Transverse colon (tissue), 4 donors: ENCODE results near the gene ANKS3. TPM values are rescaled to one million over a fixed set of nuclear protein-coding genes. Genes with fewer than 3 reads are reported as not detected.
A peak's percentile ranks its signal among the peaks of the same experiment; 100 is the strongest.

Source experiments
- DNase-seq: peaks from one replicate; pipeline ENCODE4 v3.0.0-alpha.2; 2019
- H3K27ac ChIP-seq, 4 donors: fragments of 200-600 bp; sonication (generic); 2 replicates each; pipeline ENCODE4 v1.5.1; 2016 to 2018; ENCODE audit warnings: inconsistent platforms in 4 of 4
- H3K27me3 ChIP-seq: fragments of 200-600 bp; sonication (generic); 2 replicates; pipeline ENCODE4 v1.5.1; 2017; ENCODE audit warnings: inconsistent platforms
- H3K36me3 ChIP-seq, 4 donors: fragments of 200-600 bp; sonication (generic); 2 replicates each; pipeline ENCODE4 v1.5.1; 2017 to 2019; ENCODE audit warnings: inconsistent platforms in 4 of 4
- H3K4me1 ChIP-seq, 4 donors: fragments of 200-600 bp; sonication (generic); 2 replicates each; pipeline ENCODE4 v1.5.1; 2017 to 2020; ENCODE audit warnings: inconsistent platforms in 4 of 4
- H3K4me3 ChIP-seq, 4 donors: fragments of 200-600 bp; sonication (generic); 1 replicate in 1 of 4; 2 replicates in 3 of 4; pipeline versions ENCODE4 v1.5.1 to v1.6.1; 2017 to 2019; ENCODE audit warnings: inconsistent platforms in 4 of 4
- H3K9me3 ChIP-seq, 2 donors: fragments of 200-600 bp; sonication (generic); 2 replicates each; pipeline ENCODE4 v1.5.1; 2017 to 2019; ENCODE audit warnings: inconsistent platforms in 2 of 2
- EP300 ChIP-seq: sonication (generic); formaldehyde crosslinking; IDR thresholded peaks from one replicate; pipeline ENCODE4 v1.6.1; 2017; ENCODE audit warnings: antibody characterized with exemption, low read depth
- POLR2A ChIP-seq: fragments of 450-650 bp; IDR thresholded peaks from one replicate; pipeline ENCODE4 v1.6.1; 2016; ENCODE audit warnings: antibody characterized with exemption, mild to moderate bottlenecking, moderate library complexity
- POLR2AphosphoS5 ChIP-seq, 3 donors: sonication (generic); formaldehyde crosslinking; IDR thresholded peaks; one replicate each; pipeline ENCODE4 v1.6.1; 2016; ENCODE audit warnings: antibody characterized with exemption in 3 of 3
- WGBS, 2 donors: methylation state at CpG; one replicate each; pipeline ENCODE4 v1.1.5; 2018; ENCODE audit warnings: low coverage in 1 of 2; 5-methylcytosine and 5-hydroxymethylcytosine counted together
- in situ Hi-C, 4 donors: fragments of 200-750 bp; cut with MboI; loops; one replicate each; pipeline versions ENCODE4 v1.15.0 to v1.15.1; 2017; ENCODE audit warnings: low sequenced_read_pairs in 3 of 4, low pct_ligation_motif_present in 1 of 4, low pct_unique_long_range_greater_than_20kb in 1 of 4
- intact Hi-C: fragments of 100-400 bp; cut with DNase I; formaldehyde crosslinking; loops from one replicate; pipeline ENCODE4 v1.15.1; 2023; ENCODE audit warnings: low total_unique reads
- total RNA-seq, 4 donors: library from RNA; depleted of rRNA; stranded (reverse); fragments of >200 nt; gene quantifications; one replicate each; pipeline ENCODE4 v1.1.0, GENCODE V29; 2016
- TF ChIP-seq, protein P1 (sequence below), 5 experiments: fragments of 200-600 bp in 3 of 5; fragments of 450-650 bp in 2 of 5; sonication (generic) in 3 of 5; IDR thresholded peaks; 1 replicate in 2 of 5; 2 replicates in 3 of 5; pipeline ENCODE4 v1.5.1; 2016 to 2017; ENCODE audit warnings: antibody characterized with exemption in 5 of 5, inconsistent platforms in 3 of 5, mild to moderate bottlenecking in 2 of 5, moderate library complexity in 1 of 5

The ANKS3 gene
- total RNA-seq, 4 donors from 2014 or later, result 14.9 to 38.4 (median 25.0) TPM

DNA sequence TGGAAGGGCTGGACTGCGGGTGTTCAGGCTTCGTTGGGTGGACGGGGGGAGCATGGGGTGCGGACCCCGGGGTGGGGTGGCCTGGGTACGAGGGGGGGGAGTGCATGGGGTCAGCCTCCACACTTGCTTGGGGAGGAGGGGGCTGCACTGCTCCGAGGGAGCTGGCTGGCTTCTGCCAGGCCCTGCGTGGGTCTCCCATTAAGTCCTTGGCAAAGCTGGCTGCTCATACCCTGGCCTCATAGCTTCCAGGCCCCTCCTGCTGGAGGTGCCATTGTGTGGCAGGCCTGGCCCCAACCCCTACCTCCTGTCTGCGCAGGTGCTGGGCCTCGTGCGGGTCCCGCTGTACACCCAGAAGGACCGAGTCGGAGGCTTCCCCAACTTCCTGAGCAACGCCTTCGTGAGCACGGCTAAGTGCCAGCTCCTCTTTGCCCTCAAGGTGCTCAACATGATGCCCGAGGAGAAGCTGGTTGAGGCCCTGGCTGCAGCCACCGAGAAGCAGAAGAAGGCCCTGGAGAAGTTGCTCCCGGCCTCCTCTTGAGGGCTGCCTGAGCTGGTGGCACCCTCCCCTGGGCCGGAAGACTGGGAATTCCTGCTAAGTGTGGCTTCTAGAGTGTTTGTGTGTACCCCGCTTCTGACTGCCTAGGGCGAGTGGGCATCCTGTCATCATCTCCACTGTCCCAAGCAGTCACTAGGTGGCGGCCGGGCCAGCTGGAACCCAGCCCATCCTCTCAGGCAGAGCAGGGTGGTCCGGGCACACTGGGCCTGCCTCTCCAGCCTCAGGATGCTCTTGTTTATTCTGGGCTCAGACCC, 39.2 kb downstream of the ANKS3 start:
- peaks cover 15 to 25% (median 21%) of the 10 kb centered on the region in 4 donors for H3K4me1 ChIP-seq
- peak overlapping the region; percentile 51 to 91 (median 82) for H3K4me3 ChIP-seq
- H3K27me3 ChIP-seq, result no peaks in the 10 kb centered on the region
- intact Hi-C loops (no loop called here), in situ Hi-C loops (no loop called here)
- H3K9me3 ChIP-seq, result no peaks in the 10 kb centered on the region
- H3K27ac ChIP-seq, result peak overlapping the region; percentile 90 to 97 (median 93)
- 54% methylated on average over 22 of the region's 26 CpGs; no CpG with 5 or more reads in 1 of the 2 donors for WGBS, 2 donors
- H3K36me3 ChIP-seq, result no peaks in the 10 kb centered on the region
- no peak for DNase-seq
- TF ChIP-seq EP300 (no peak), POLR2AphosphoS5 (IDR thresholded peaks at IDR 0.05) (no peak), POLR2A (no peak)
- TF ChIP-seq, protein P1, sequence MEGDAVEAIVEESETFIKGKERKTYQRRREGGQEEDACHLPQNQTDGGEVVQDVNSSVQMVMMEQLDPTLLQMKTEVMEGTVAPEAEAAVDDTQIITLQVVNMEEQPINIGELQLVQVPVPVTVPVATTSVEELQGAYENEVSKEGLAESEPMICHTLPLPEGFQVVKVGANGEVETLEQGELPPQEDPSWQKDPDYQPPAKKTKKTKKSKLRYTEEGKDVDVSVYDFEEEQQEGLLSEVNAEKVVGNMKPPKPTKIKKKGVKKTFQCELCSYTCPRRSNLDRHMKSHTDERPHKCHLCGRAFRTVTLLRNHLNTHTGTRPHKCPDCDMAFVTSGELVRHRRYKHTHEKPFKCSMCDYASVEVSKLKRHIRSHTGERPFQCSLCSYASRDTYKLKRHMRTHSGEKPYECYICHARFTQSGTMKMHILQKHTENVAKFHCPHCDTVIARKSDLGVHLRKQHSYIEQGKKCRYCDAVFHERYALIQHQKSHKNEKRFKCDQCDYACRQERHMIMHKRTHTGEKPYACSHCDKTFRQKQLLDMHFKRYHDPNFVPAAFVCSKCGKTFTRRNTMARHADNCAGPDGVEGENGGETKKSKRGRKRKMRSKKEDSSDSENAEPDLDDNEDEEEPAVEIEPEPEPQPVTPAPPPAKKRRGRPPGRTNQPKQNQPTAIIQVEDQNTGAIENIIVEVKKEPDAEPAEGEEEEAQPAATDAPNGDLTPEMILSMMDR (IDR thresholded peaks at IDR 0.05), result no peak

DNA sequence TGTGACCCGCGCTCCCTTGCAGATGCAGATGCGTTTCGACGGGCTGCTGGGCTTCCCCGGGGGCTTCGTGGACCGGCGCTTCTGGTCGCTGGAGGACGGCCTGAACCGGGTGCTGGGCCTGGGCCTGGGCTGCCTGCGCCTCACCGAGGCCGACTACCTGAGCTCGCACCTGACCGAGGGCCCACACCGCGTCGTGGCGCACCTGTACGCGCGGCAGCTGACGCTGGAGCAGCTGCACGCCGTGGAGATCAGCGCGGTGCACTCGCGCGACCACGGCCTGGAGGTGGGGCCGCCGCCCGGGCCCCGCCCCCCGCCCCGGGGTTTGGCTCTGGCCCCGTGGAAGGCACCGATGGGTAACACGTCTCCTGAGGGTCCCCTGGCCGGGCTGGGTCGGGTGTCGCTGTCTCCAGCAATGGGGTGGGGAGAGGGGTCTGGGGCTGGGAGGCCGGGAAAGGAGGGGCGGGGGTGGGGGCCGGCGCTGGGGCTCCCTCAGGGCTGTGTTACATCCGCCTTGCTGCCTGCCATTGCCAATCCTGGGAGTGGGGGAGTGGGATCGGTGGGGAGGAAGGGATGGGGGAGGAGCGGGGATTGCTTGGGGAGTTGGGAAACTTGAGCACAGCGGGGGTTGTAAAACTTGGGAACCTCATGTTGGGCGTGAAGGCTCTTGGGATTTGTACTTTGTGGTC, 40.0 kb downstream of the ANKS3 start:
- peak overlapping the region; percentile 90 to 97 (median 93) for H3K27ac ChIP-seq
- in situ Hi-C loops, result no loop called here
- 5% methylated on average over 15 of the region's 54 CpGs; no CpG with 5 or more reads in 1 of the 2 donors for WGBS, 2 donors
- H3K36me3 ChIP-seq, result no peaks in the 10 kb centered on the region
- DNase-seq, result peak; percentile 56
- no peaks in the 10 kb centered on the region for H3K27me3 ChIP-seq
- H3K4me1 ChIP-seq, result peaks cover 15 to 25% (median 21%) of the 10 kb centered on the region in 4 donors
- H3K9me3 ChIP-seq, result no peaks in the 10 kb centered on the region
- H3K4me3 ChIP-seq, result peak overlapping the region; percentile 51 to 91 (median 82)
- intact Hi-C loops, result no loop called here
- TF ChIP-seq, protein P1 (IDR thresholded peaks at IDR 0.05), result no peak
- no peak for TF ChIP-seq POLR2A
- no peak for TF ChIP-seq POLR2AphosphoS5 (IDR thresholded peaks at IDR 0.05)
- TF ChIP-seq EP300, result no peak

DNA sequence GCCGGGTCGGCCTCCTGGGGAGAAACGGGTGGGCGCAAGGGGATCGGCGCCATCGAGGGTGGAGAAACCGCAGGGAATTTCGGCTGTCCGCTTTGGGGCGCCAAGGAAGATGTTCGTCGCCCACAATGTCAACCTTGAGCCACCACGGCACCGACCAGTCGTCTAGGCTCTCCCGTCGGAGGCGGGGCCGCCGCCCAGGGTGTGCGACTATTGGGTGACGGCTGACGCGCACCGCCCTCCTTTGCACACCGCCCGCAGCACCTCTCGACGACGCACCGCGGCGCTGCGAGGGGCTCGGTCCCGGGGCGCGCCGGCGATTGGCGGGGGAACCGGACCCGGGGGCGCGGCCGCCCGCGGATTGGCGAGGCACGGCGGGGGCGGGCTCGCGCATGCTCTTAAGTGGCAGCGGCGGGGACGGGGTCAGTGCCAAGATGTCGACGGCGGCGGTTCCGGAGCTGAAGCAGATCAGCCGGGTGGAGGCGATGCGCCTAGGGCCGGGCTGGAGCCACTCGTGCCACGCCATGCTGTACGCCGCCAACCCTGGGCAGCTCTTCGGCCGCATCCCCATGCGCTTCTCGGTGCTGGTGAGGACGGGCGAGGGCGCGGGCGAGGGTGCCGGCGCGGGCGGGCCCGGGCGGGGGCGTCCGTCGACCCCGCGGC, 40.6 kb downstream of the ANKS3 start, which contains the start of gene NUDT16L1:
Gene NUDT16L1 (plus strand): TSS at position 267 of the 660 bp plus-strand sequence. CDS start 165 bp downstream, at position 432.
- Histone ChIP-seq H3K27me3 (no peaks in the 10 kb centered on the region), H3K9me3 (no peaks in the 10 kb centered on the region), H3K4me1 (peaks cover 15 to 25% (median 21%) of the 10 kb centered on the region in 4 donors), H3K36me3 (no peaks in the 10 kb centered on the region), H3K4me3 (peak within 1 kb of the TSS; percentile 51 to 91 (median 82)), H3K27ac (peak within 1 kb of the TSS; percentile 90 to 97 (median 93))
- intact Hi-C loops (no loop called here), in situ Hi-C loops (no loop called here)
- TF ChIP-seq POLR2A (peak; percentile 85), EP300 (no peak), POLR2AphosphoS5 (IDR thresholded peaks at IDR 0.05) (peak; percentile 78 to 96 (median 91))
- TF ChIP-seq, protein P1 (IDR thresholded peaks at IDR 0.05), result peak in 1 of 5 experiments; percentile 11
- WGBS, 2 donors, result 0% methylated on average over 59 of the region's 91 CpGs; no CpG with 5 or more reads in 1 of the 2 donors
- DNase-seq, result peak; percentile 97
